Right lobe of liver (tissue), 6 donors: ENCODE measurements around the gene RELB. TPM values are rescaled to one million over a fixed set of nuclear protein-coding genes. Genes with fewer than 3 reads are reported as not detected.

ENCODE experiments used
- ATAC-seq, 4 donors: fragments of 200-7000 bp; cut with Tn5 transposase; one replicate each; pipeline ENCODE4 v1.9.1; 2020; ENCODE audit warnings: mild to moderate bottlenecking in 4 of 4, moderate library complexity in 4 of 4
- DNase-seq, 3 donors: peaks; one replicate each; pipeline ENCODE4 v3.0.0-alpha.2; 2020
- H3K27ac ChIP-seq, 3 donors: fragments of 200-600 bp; one replicate each; pipeline ENCODE4 v1.8.0; 2022
- H3K27me3 ChIP-seq, 2 donors: fragments of 200-600 bp; one replicate each; pipeline ENCODE4 v1.8.0; 2022
- H3K36me3 ChIP-seq, 4 donors: fragments of 200-600 bp; sonication (generic) in 1 of 4; one replicate each; pipeline versions ENCODE4 v1.5.1 to v1.8.0; 2017 to 2022; ENCODE audit warnings: control low read depth in 1 of 4
- H3K4me1 ChIP-seq, 4 donors: fragments of 200-600 bp; sonication (generic) in 1 of 4; one replicate each; pipeline versions ENCODE4 v1.5.1 to v1.8.0; 2017 to 2022; ENCODE audit warnings: control low read depth in 1 of 4
- H3K4me3 ChIP-seq, 3 donors: fragments of 200-600 bp; one replicate each; pipeline ENCODE4 v1.8.0; 2022
- H3K9me3 ChIP-seq, 4 donors: fragments of 200-600 bp; sonication (generic) in 1 of 4; one replicate each; pipeline versions ENCODE4 v1.5.1 to v1.8.0; 2017 to 2022; ENCODE audit warnings: control low read depth in 1 of 4
- POLR2A ChIP-seq: fragments of 450-650 bp; IDR thresholded peaks from one replicate; pipeline ENCODE4 v1.6.1; 2017; ENCODE audit warnings: antibody characterized with exemption, mild to moderate bottlenecking
- WGBS: methylation state at CpG from one replicate; pipeline ENCODE4 v1.1.6; 2018; ENCODE audit warnings: low coverage, low lambda C conversion rate; ENCODE audit not compliant: insufficient coverage; ENCODE audit errors: missing lambda C conversion rate; 5-methylcytosine and 5-hydroxymethylcytosine counted together
- intact Hi-C, 2 donors: fragments of 100-400 bp; cut with DNase I; formaldehyde crosslinking; loops; one replicate each; pipeline versions ENCODE4 v1.11.2 to v1.14.1; 2022
- long read RNA-seq: library from polyadenylated mRNA; unstranded; transcript quantifications from one replicate; pipeline ENCODE4 v2.0.0, GENCODE V29; 2019
- total RNA-seq, 6 experiments: library from RNA; depleted of rRNA in 2 of 6; stranded (reverse); fragments of >200 nt in 2 of 6; fragmentation: NEBNext Ultra II Directional in 3 of 6; extraction: Animal tissue kit (Norgen Biotek cat#: 25700) in 3 of 6; gene quantifications; one replicate each; pipeline versions ENCODE4 v1.1.0 to v1.2.4, GENCODE V29; 2016 to 2023
- TF ChIP-seq, protein P1 (sequence below), 4 donors: fragments of 200-600 bp in 3 of 4; fragments of 450-650 bp in 1 of 4; IDR thresholded peaks; one replicate each; pipeline versions ENCODE4 v1.5.1 to v1.8.0; 2016 to 2022; ENCODE audit warnings: antibody characterized with exemption in 4 of 4, mild to moderate bottlenecking in 2 of 4
- donor health status: DM: no; HTN: yes; CAD: no.
- donor health status: DM: no; HTN: no; CAD: no.
- donor health status: DM: no; HTN: no; CAD: no.
- donor health status: DM: no; HTN: yes; CAD: no.
- donor health status: DM: no; HTN: yes; CAD: no.

The RELB gene, protein sequence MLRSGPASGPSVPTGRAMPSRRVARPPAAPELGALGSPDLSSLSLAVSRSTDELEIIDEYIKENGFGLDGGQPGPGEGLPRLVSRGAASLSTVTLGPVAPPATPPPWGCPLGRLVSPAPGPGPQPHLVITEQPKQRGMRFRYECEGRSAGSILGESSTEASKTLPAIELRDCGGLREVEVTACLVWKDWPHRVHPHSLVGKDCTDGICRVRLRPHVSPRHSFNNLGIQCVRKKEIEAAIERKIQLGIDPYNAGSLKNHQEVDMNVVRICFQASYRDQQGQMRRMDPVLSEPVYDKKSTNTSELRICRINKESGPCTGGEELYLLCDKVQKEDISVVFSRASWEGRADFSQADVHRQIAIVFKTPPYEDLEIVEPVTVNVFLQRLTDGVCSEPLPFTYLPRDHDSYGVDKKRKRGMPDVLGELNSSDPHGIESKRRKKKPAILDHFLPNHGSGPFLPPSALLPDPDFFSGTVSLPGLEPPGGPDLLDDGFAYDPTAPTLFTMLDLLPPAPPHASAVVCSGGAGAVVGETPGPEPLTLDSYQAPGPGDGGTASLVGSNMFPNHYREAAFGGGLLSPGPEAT
- total RNA-seq = 10 to 100 TPM in 1 of 6 experiments, 1 to 10 TPM in 5; 1.2 to 21.4 (median 7.2) TPM
- long read RNA-seq, partial matches to known transcripts = 0 of 1 reads
- long read RNA-seq, other reads (novel, unspliced or antisense) = 1 of 1 reads

DNA sequence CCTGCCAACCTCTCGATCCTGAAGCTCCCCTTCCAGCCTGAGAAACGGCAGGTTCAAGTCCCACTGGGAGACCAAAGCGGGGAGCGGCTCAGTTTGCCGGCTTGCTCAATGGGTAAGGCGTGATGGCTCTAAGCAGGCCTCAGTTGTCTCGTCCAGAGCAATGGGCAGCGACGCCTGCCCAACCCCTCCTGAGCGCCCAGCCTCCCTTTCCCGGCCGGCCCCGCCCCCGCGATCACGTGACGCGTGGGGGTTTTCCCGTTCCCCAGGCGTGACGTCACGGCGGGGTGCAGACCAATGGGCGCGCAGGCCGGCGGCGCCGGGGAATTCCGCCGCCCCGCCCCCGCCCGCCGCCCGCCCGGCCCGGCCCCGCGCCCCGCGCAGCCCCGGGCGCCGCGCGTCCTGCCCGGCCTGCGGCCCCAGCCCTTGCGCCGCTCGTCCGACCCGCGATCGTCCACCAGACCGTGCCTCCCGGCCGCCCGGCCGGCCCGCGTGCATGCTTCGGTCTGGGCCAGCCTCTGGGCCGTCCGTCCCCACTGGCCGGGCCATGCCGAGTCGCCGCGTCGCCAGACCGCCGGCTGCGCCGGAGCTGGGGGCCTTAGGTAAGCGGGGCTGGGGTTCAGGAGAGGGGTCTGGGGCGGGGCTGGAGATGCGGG is at the start of gene RELB:
TSS of gene RELB (plus strand) at position 378 of the 653 bp plus-strand sequence. CDS start at position 494, 116 bp downstream.
- intact Hi-C loops = no loop called here
- 12% methylated on average over 12 of the region's 79 CpGs for WGBS
- Histone ChIP-seq H3K36me3 (no peaks in the 10 kb centered on the region), H3K27me3 (no peaks in the 10 kb centered on the region), H3K4me1 (no peaks in the 10 kb centered on the region), H3K27ac (peak within 1 kb of the TSS; percentile 92 to 98 (median 97)), H3K9me3 (no peaks in the 10 kb centered on the region), H3K4me3 (peak within 1 kb of the TSS; percentile 64 to 81 (median 73))
- peak; percentile 54 to 69 (median 56) for ATAC-seq
- DNase-seq = peak; percentile 96 to 97 (median 96)
- TF ChIP-seq, protein P1, sequence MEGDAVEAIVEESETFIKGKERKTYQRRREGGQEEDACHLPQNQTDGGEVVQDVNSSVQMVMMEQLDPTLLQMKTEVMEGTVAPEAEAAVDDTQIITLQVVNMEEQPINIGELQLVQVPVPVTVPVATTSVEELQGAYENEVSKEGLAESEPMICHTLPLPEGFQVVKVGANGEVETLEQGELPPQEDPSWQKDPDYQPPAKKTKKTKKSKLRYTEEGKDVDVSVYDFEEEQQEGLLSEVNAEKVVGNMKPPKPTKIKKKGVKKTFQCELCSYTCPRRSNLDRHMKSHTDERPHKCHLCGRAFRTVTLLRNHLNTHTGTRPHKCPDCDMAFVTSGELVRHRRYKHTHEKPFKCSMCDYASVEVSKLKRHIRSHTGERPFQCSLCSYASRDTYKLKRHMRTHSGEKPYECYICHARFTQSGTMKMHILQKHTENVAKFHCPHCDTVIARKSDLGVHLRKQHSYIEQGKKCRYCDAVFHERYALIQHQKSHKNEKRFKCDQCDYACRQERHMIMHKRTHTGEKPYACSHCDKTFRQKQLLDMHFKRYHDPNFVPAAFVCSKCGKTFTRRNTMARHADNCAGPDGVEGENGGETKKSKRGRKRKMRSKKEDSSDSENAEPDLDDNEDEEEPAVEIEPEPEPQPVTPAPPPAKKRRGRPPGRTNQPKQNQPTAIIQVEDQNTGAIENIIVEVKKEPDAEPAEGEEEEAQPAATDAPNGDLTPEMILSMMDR (IDR thresholded peaks at IDR 0.05) = no peak
- no peak for TF ChIP-seq POLR2A

DNA sequence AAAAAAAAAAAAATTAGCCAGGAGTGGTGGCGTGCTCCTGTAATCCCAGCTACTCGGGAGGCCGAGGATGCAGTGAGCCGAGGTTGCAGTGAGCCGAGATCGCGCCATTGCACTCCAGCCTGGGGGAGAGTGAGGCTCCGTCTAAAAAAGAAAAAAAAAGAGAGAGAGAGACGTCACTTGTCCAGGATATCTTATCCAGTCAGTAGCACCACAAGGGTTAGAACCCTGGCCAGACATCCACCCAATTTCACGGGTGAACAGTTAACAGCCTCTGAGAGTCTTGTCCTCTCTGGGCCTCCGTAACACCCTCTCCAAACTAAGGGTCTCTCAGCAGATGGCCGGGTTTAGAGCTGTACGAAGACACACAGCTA is 47.0 kb upstream of the RELB start:
- 13% methylated on average over 12 of the region's 13 CpGs for WGBS
- Histone ChIP-seq H3K9me3 (no peaks in the 10 kb centered on the region), H3K36me3 (no peaks in the 10 kb centered on the region), H3K4me3 (peak overlapping the region; percentile 96 to 100 (median 99)), H3K27ac (peak overlapping the region; percentile 64 to 93 (median 81)), H3K4me1 (peaks cover 0 to 52% (median 11%) of the 10 kb centered on the region in 4 donors), H3K27me3 (no peaks in the 10 kb centered on the region)
- DNase-seq = no peak
- intact Hi-C loops = loop anchor here in 1 of 2 donors (5.0 kb wide), 1 partner anchor 52 kb away; no protein-coding TSS in a partner anchor
- peak in 2 of 4 donors; percentile 1 to 3 for ATAC-seq
- no peak for TF ChIP-seq POLR2A
- TF ChIP-seq, protein P1 (IDR thresholded peaks at IDR 0.05) = no peak

DNA sequence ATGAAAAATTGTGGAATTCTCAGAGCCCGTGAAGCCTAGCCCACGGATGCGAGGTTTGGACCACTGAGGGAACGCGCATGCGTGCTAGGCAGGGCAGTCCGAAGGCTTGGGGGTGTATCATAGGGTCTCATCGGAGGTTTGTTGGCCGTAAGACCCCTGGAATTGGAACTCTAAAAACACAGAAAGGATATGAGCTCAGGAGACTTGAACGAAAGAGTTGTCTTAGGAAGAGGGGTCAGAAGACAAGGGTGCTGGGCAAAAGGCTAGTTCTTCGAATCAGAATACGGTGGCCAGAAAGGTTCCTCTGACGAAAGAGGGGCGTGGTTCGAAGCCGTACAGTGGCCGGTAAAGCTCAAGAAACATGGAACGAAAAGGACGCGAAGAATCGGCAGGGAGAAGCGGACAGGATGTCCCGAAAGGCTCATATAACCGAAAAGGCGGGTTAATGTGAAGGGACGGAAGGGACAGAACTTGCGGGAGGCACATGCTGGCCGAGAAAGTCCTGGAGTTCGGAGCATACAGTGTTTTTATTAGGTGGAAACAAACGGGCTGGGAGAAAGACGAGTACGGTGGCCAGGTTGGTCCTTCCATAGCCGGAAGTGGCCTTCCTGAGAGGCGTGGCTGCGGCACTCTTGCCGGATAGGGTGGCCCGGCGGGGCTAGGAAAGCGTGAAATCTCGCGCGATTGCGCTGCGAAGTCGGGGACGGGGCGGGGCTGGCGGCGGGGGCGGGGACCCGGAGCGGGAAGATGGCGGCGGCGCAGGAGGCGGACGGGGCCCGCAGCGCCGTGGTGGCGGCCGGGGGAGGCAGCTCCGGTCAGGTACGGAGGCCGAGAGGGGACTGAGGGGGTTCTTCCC is 46.4 kb upstream of the RELB start, which contains the start of gene CLPTM1:
TSS of gene CLPTM1 (plus strand) at position 732 of the 856 bp plus-strand sequence. CDS start at position 748, 16 bp downstream.
- H3K27ac ChIP-seq = peak within 1 kb of the TSS; percentile 64 to 93 (median 81)
- H3K9me3 ChIP-seq = no peaks in the 10 kb centered on the region
- TF ChIP-seq, protein P1 (IDR thresholded peaks at IDR 0.05) = peak in 1 of 4 donors; percentile 45
- peak; percentile 55 for TF ChIP-seq POLR2A
- intact Hi-C loops = loop anchor here in 1 of 2 donors (5.0 kb wide), 1 partner anchor 53 kb away; no protein-coding TSS in a partner anchor
- no peaks in the 10 kb centered on the region for H3K36me3 ChIP-seq
- under 1% methylated on average over 32 of the region's 65 CpGs for WGBS
- DNase-seq = peak; percentile 98
- peak; percentile 79 to 87 (median 87) for ATAC-seq
- H3K4me3 ChIP-seq = peak within 1 kb of the TSS; percentile 96 to 100 (median 99)
- no peaks in the 10 kb centered on the region for H3K27me3 ChIP-seq
- H3K4me1 ChIP-seq = peaks cover 0 to 46% (median 10%) of the 10 kb centered on the region in 4 donors
